CD8-positive, alpha-beta memory T cell (primary cell): ENCODE results near the gene TBC1D22A. TPM values are rescaled to one million over a fixed set of nuclear protein-coding genes. Genes with fewer than 3 reads are reported as not detected.

Experiments
- CTCF ChIA-PET: fragments of 350-600 bp; sonication (Branson Sonifier 250); formaldehyde crosslinking; loops from one replicate; lab custom pipeline; 2021; ENCODE audit warnings: antibody characterized with exemption; lab: Charles Lee
- POLR2A ChIA-PET: fragments of 350-600 bp; sonication (Branson Sonifier 250); formaldehyde crosslinking; loops from one replicate; lab custom pipeline; 2021; ENCODE audit warnings: antibody characterized with exemption; lab: Charles Lee
- DNase-seq, 5 donors: peaks; one replicate each; pipeline versions ENCODE4 v3.0.0 to v3.0.0-alpha.2; 2020 to 2022; ENCODE audit warnings: mixed read lengths in 1 of 5
- H3K27ac ChIP-seq: one replicate; pipeline ENCODE4 v1.7.0; 2013; ENCODE audit warnings: low read depth, mild to moderate bottlenecking, low read length, moderate library complexity
- H3K27me3 ChIP-seq: 2 replicates; pipeline ENCODE4 v1.7.0; 2013; ENCODE audit warnings: low read length, mild to moderate bottlenecking; ENCODE audit not compliant: insufficient read depth, poor library complexity, severe bottlenecking
- H3K36me3 ChIP-seq: 2 replicates; pipeline ENCODE4 v1.7.0; 2013; ENCODE audit warnings: mild to moderate bottlenecking, low read length, moderate library complexity; ENCODE audit not compliant: insufficient read depth
- H3K4me1 ChIP-seq: 2 replicates; pipeline ENCODE4 v1.7.0; 2013; ENCODE audit warnings: mild to moderate bottlenecking, low read length, moderate library complexity; ENCODE audit not compliant: insufficient read depth
- H3K4me3 ChIP-seq: 2 replicates; pipeline ENCODE4 v1.7.0; 2013; ENCODE audit warnings: mild to moderate bottlenecking, low read length
- H3K9me3 ChIP-seq: 2 replicates; pipeline ENCODE4 v1.7.0; 2013; ENCODE audit warnings: mild to moderate bottlenecking, low read length
- H3K27ac Mint-ChIP-seq, 8 donors: one replicate each; pipeline ENCODE4 v1.8.0; 2020 to 2021; ENCODE audit warnings: mixed read lengths in 8 of 8, mild to moderate bottlenecking in 6 of 8, inconsistent platforms in 3 of 8, moderate library complexity in 3 of 8
- H3K27me3 Mint-ChIP-seq, 2 donors: one replicate each; pipeline ENCODE4 v1.8.0; 2020 to 2021; ENCODE audit warnings: mixed read lengths in 2 of 2, mild to moderate bottlenecking in 1 of 2, moderate library complexity in 1 of 2
- H3K36me3 Mint-ChIP-seq, 3 donors: one replicate each; pipeline ENCODE4 v1.8.0; 2020 to 2021; ENCODE audit warnings: mixed read lengths in 3 of 3, inconsistent platforms in 1 of 3, mild to moderate bottlenecking in 1 of 3
- H3K4me1 Mint-ChIP-seq, 3 donors: one replicate each; pipeline ENCODE4 v1.8.0; 2020 to 2021; ENCODE audit warnings: mixed read lengths in 3 of 3, inconsistent platforms in 1 of 3, mild to moderate bottlenecking in 1 of 3
- H3K4me3 Mint-ChIP-seq, 7 donors: one replicate each; pipeline ENCODE4 v1.8.0; 2020 to 2021; ENCODE audit warnings: mixed read lengths in 7 of 7, mild to moderate bottlenecking in 6 of 7, moderate library complexity in 4 of 7, inconsistent platforms in 2 of 7
- H3K9me3 Mint-ChIP-seq, 5 donors: one replicate each; pipeline ENCODE4 v1.8.0; 2020 to 2022; ENCODE audit warnings: mixed read lengths in 5 of 5, mild to moderate bottlenecking in 3 of 5, moderate library complexity in 2 of 5, inconsistent platforms in 1 of 5
- polyA plus RNA-seq: library from polyadenylated mRNA; unstranded; fragments of 300-500 nt; fragmentation: Illumina TruSeq; gene quantifications from one replicate; pipeline ENCODE4 v1.2.3, GENCODE V29; 2021
- total RNA-seq, 2 experiments: library from RNA; stranded (reverse); gene quantifications; one replicate each; pipeline ENCODE4 v1.2.3, GENCODE V29; 2021

Gene TBC1D22A
- total and polyA plus RNA-seq, 3 experiments from 2014 or later: 26.6 to 34.8 (median 34.0) TPM

DNA sequence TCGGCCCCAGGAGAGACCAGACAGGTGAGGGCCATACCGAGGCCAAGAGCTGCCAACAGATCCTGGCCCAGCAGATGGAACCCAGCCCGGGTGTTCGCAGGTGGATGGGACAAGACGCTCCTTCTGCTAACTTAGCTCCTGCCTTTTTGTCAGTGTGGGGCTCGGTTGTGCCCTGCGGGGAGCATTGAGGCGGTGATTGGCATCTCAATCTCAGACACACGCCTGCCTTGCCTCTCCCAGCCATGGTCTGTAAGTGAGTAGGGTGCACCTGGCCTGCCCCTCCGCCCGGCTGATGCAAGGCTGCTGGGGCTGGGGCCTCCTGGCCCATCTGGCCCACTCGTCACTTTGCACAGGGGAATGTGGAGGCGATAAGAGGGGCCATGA lies 350.1 kb downstream of the TBC1D22A start:
- H3K27ac Mint-ChIP-seq: no peak overlapping the region
- CTCF ChIA-PET: no interaction called here
- Histone ChIP-seq H3K4me1 (no peaks in the 10 kb centered on the region), H3K36me3 (no peaks in the 10 kb centered on the region), H3K9me3 (no peaks in the 10 kb centered on the region), H3K27ac (no peak overlapping the region), H3K4me3 (no peak overlapping the region), H3K27me3 (no peaks in the 10 kb centered on the region)
- H3K27me3 Mint-ChIP-seq: no peaks in the 10 kb centered on the region
- POLR2A ChIA-PET: no interaction called here
- H3K9me3 Mint-ChIP-seq: no peaks in the 10 kb centered on the region
- DNase-seq: no peak
- H3K4me3 Mint-ChIP-seq: no peak overlapping the region
- H3K4me1 Mint-ChIP-seq: peaks cover 0 to 4% (median 0%) of the 10 kb centered on the region in 3 donors
- peaks cover 3 to 49% (median 7%) of the 10 kb centered on the region in 3 donors for H3K36me3 Mint-ChIP-seq

DNA sequence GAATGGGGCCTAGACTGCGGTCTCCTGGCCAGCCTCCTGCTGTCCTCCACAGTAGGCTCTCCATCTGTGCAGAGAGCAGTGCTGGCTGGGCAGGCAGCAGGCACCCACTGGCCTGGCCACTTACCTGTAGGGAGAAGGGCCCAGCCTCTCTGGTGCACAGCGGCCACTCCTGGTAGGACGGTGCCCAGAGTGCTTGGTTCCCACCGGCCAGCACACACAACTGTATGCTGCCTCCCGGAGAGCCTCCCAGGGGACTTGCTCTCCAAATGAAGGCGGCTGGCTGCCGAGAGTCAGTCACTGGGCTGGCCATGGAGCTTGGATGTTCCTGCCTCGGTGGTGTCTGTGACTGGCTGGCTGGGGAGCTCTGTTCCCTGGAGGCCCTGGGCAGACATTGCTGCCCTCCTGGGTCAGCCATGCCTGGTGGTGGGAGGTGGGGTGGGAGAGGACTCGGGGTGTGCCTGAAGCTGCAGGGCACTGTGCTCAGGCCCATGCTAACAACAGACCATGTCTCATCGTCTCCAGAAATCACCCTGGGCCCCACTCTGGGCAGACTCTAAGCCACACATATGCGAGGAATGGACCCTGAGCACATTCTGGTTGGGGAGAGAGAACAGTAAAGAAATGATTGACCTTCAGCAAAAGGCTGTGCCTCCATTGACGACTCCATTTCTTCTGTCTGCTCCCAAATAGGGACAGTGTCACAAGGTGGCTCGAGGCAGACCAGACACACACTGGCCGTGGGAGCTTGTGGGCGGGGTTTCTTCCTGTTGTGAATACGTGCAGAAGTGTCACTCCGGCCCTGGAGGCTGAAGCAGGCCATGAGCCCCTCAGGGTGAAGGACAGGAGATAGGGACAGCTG lies 350.8 kb downstream of the TBC1D22A start:
- Mint-ChIP-seq H3K4me1 (peaks cover 0 to 4% (median 0%) of the 10 kb centered on the region in 3 donors), H3K4me3 (no peak overlapping the region), H3K27ac (no peak overlapping the region), H3K27me3 (no peaks in the 10 kb centered on the region), H3K9me3 (no peaks in the 10 kb centered on the region), H3K36me3 (peaks cover 3 to 51% (median 7%) of the 10 kb centered on the region in 3 donors)
- CTCF ChIA-PET: no interaction called here
- no peak for DNase-seq
- no peak overlapping the region for H3K4me3 ChIP-seq
- no peak overlapping the region for H3K27ac ChIP-seq
- H3K9me3 ChIP-seq: no peaks in the 10 kb centered on the region
- H3K4me1 ChIP-seq: no peaks in the 10 kb centered on the region
- no peaks in the 10 kb centered on the region for H3K36me3 ChIP-seq
- no peaks in the 10 kb centered on the region for H3K27me3 ChIP-seq
- POLR2A ChIA-PET: no interaction called here

GRCh38 chr22:47113853-47114415 lies 351.5 kb downstream of the TBC1D22A start:
- POLR2A ChIA-PET: no interaction called here
- Histone ChIP-seq H3K27me3 (no peaks in the 10 kb centered on the region), H3K36me3 (no peaks in the 10 kb centered on the region), H3K27ac (no peak overlapping the region), H3K4me3 (no peak overlapping the region), H3K4me1 (no peaks in the 10 kb centered on the region), H3K9me3 (no peaks in the 10 kb centered on the region)
- DNase-seq: no peak
- Mint-ChIP-seq H3K27me3 (no peaks in the 10 kb centered on the region), H3K27ac (peak overlapping the region in 1 of 8 donors; percentile 38), H3K36me3 (peaks cover 3 to 51% (median 7%) of the 10 kb centered on the region in 3 donors), H3K4me1 (peaks cover 0 to 4% (median 0%) of the 10 kb centered on the region in 3 donors), H3K9me3 (no peaks in the 10 kb centered on the region), H3K4me3 (peak overlapping the region in 1 of 7 donors; percentile 68)
- CTCF ChIA-PET: no interaction called here

DNA sequence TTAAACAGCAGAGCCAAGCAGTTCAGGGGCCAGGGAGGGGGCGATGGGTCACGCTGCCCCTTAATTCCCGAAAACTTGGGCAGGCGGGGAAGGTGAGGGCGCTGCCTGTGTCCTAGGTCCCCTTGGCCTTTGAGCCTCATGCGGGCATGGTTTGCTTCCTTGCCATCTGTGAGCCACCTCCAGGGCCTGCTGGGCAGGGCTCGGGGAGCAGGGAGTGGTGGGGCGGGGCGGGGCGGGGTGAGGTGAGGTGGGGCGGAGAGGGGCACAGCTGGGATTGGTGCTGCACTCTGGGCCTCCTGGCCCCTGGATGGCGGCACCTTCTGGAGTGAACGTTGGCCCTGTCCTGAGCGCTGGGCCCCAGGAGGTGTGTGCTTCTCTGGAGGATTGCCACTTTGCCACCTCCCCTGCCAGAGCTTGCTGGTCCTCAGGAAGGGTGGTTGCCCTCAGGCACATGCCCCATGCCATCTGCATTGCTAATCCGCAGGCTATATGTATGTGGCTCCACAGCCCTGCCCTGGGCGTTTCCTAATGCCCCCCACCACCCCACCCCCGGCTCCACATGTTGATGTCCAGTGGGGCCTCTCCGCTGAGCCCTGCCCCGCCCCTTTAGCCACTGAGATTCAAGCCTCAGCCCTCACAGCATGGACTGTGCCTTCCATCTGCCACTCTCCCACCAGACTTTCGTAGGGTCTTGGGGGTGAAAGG lies 352.5 kb downstream of the TBC1D22A start:
- no peaks in the 10 kb centered on the region for H3K27me3 ChIP-seq
- H3K9me3 Mint-ChIP-seq: no peaks in the 10 kb centered on the region
- H3K4me3 Mint-ChIP-seq: no peak overlapping the region
- ChIA-PET POLR2A (no interaction called here), CTCF (no interaction called here)
- no peak for DNase-seq
- no peaks in the 10 kb centered on the region for H3K27me3 Mint-ChIP-seq
- no peak overlapping the region for H3K27ac ChIP-seq
- no peaks in the 10 kb centered on the region for H3K9me3 ChIP-seq
- H3K36me3 ChIP-seq: no peaks in the 10 kb centered on the region
- no peak overlapping the region for H3K27ac Mint-ChIP-seq
- peaks cover 0 to 4% (median 0%) of the 10 kb centered on the region in 3 donors for H3K4me1 Mint-ChIP-seq
- no peaks in the 10 kb centered on the region for H3K4me1 ChIP-seq
- H3K4me3 ChIP-seq: no peak overlapping the region
- H3K36me3 Mint-ChIP-seq: peaks cover 0 to 47% (median 7%) of the 10 kb centered on the region in 3 donors

- no peaks in the 10 kb centered on the region for H3K27me3 Mint-ChIP-seq
- H3K4me1 Mint-ChIP-seq: peaks cover 0 to 4% (median 0%) of the 10 kb centered on the region in 3 donors
- no peak overlapping the region for H3K4me3 Mint-ChIP-seq
These were observed 353.1 kb downstream of the TBC1D22A start for GRCh38 chr22:47115518-47115890.

GRCh38 chr22:47115921-47116320 lies 353.5 kb downstream of the TBC1D22A start:
- H3K4me3 ChIP-seq: no peak overlapping the region
- no peaks in the 10 kb centered on the region for H3K36me3 ChIP-seq
- no peaks in the 10 kb centered on the region for H3K27me3 ChIP-seq
- H3K27ac ChIP-seq: no peak overlapping the region
- CTCF ChIA-PET: no interaction called here
- POLR2A ChIA-PET: no interaction called here
- no peaks in the 10 kb centered on the region for H3K27me3 Mint-ChIP-seq
- H3K36me3 Mint-ChIP-seq: peaks cover 0 to 43% (median 6%) of the 10 kb centered on the region in 3 donors
- H3K27ac Mint-ChIP-seq: no peak overlapping the region
- DNase-seq: no peak
- no peaks in the 10 kb centered on the region for H3K9me3 ChIP-seq
- no peaks in the 10 kb centered on the region for H3K4me1 ChIP-seq
- no peak overlapping the region for H3K4me3 Mint-ChIP-seq
- no peaks in the 10 kb centered on the region for H3K9me3 Mint-ChIP-seq
- peaks cover 0 to 4% (median 0%) of the 10 kb centered on the region in 3 donors for H3K4me1 Mint-ChIP-seq

More at GRCh38 chr22:47115518-47115890, 353.1 kb downstream of the TBC1D22A start:
- POLR2A ChIA-PET: no interaction called here
- Histone ChIP-seq H3K27me3 (no peaks in the 10 kb centered on the region), H3K27ac (no peak overlapping the region), H3K4me3 (no peak overlapping the region), H3K4me1 (no peaks in the 10 kb centered on the region), H3K36me3 (no peaks in the 10 kb centered on the region), H3K9me3 (no peaks in the 10 kb centered on the region)
- H3K9me3 Mint-ChIP-seq: no peaks in the 10 kb centered on the region
- H3K27ac Mint-ChIP-seq: no peak overlapping the region
- DNase-seq: no peak
- CTCF ChIA-PET: no interaction called here
- peaks cover 0 to 45% (median 7%) of the 10 kb centered on the region in 3 donors for H3K36me3 Mint-ChIP-seq

DNA sequence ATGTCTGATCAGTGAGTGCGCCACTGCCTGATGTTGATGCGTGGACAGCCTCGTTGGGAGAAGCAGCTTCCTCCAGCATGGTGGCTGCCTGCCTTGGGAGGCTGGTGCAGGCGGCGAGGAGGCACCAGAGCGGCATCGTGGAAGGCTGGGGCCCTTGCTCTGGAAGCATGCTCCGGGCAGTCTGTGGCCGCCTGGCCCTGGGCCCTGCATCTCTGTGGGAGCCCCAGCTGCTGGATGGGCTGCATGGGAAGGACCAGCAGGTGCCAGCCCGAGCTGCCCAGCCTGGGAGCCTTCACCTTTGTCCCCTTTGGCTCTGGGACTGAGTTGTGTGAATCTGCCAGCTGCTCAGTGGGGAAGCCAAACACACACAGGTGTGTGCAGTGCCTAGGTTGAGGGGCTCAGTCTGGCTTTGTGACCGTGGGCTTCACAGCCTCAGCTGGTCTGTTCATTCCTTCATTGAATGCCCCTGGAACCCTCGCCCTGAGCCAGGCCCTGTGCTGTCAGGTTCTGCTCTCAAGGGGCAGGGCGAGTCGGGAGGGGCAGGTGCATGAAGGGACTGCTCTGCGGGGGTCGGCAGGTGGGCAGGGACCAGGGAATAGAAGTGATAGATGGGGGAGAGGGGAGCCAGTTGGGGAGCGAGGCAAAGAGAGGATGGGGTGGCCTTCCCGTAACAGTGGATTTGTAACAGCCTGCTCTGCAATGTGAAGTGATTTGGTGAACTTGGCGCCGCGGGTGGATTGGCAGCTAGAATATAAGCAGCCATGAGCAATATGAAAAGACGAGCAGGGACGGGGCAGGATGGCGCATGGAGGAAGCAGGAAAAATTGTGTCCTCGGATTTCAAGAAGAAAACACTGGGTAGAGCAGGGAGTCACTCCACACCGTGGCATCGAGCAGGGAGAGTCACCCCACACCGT lies 354.2 kb downstream of the TBC1D22A start:
- Histone ChIP-seq H3K27ac (no peak overlapping the region), H3K36me3 (no peaks in the 10 kb centered on the region), H3K9me3 (no peaks in the 10 kb centered on the region), H3K27me3 (no peaks in the 10 kb centered on the region), H3K4me1 (no peaks in the 10 kb centered on the region), H3K4me3 (no peak overlapping the region)
- ChIA-PET CTCF (no interaction called here), POLR2A (no interaction called here)
- no peaks in the 10 kb centered on the region for H3K27me3 Mint-ChIP-seq
- no peaks in the 10 kb centered on the region for H3K9me3 Mint-ChIP-seq
- peak overlapping the region in 1 of 8 donors; percentile 68 for H3K27ac Mint-ChIP-seq
- H3K36me3 Mint-ChIP-seq: peaks cover 0 to 35% (median 0%) of the 10 kb centered on the region in 3 donors
- H3K4me3 Mint-ChIP-seq: no peak overlapping the region
- H3K4me1 Mint-ChIP-seq: no peaks in the 10 kb centered on the region
- DNase-seq: no peak
